ENCODE data around the gene NPHS1. TPM values are rescaled to one million over a fixed set of nuclear protein-coding genes. Genes with fewer than 3 reads are reported as not detected.

Gene NPHS1
- total and polyA plus RNA-seq, 2 of the 8 experiments (the other 6 are each of a cell fraction or from before 2014, with no cell fraction given): 1.3 to 1.4 TPM

DNA sequence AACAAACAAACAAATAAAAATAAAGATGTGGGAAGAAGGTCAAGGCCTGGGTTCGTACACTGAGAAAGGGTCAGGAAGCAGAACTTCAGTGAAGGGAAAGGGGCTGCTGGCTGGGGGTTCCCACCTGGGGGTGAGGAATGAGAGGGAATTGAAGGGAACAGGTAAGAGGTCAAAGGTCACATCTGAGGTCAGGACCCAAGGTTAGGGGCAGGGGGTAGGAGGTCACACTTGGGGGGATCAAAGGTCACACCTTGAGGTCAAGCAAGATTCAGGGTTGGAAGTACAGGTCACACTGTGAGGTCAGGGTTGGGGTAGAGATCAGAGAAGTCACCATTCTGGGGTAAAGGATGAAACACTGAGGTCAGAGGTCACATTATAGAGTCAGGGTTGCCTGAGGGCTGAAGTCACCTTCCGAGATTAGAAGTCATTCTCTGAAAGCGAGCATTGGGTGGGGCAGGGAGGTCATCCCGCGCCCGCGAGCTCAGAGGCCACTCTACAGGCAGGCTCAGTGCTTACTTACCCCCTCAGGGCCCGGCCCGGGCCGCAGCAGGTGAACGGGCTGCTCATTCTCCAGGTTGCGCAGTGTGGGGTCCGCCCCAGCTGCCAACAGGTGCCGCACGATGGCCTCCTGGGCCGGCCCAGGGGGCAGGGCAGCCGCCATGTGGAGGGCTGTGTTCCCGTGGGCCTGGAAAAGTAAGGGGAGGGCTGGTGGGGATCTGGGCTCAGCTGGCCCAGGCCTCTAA, 37.2 kb upstream of the NPHS1 start (continued):
- no peak for TF ChIP-seq ATF2 (IDR thresholded peaks at IDR 0.05; ENCODE audit: low read length)
- TF ChIP-seq RNF2 (IDR thresholded peaks at IDR 0.05; ENCODE audit: borderline replicate concordance, low read depth, low read length, missing control alignments, poor library complexity, severe bottlenecking): no peak
- no peak for TF ChIP-seq HDAC2 (IDR thresholded peaks at IDR 0.05; ENCODE audit: borderline replicate concordance in 1 of 2, low read depth in 2 of 2, low read length in 2 of 2)
- TF ChIP-seq, protein P1, sequence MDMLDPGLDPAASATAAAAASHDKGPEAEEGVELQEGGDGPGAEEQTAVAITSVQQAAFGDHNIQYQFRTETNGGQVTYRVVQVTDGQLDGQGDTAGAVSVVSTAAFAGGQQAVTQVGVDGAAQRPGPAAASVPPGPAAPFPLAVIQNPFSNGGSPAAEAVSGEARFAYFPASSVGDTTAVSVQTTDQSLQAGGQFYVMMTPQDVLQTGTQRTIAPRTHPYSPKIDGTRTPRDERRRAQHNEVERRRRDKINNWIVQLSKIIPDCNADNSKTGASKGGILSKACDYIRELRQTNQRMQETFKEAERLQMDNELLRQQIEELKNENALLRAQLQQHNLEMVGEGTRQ (IDR thresholded peaks at IDR 0.05; ENCODE audit: low read length): no peak
- TF ChIP-seq RBBP5 (IDR thresholded peaks at IDR 0.05; ENCODE audit: borderline replicate concordance, low read depth, low read length): no peak
- no peak for TF ChIP-seq HDAC6 (IDR thresholded peaks at IDR 0.05; ENCODE audit: low read depth, low read length)
- TF ChIP-seq, protein P2, sequence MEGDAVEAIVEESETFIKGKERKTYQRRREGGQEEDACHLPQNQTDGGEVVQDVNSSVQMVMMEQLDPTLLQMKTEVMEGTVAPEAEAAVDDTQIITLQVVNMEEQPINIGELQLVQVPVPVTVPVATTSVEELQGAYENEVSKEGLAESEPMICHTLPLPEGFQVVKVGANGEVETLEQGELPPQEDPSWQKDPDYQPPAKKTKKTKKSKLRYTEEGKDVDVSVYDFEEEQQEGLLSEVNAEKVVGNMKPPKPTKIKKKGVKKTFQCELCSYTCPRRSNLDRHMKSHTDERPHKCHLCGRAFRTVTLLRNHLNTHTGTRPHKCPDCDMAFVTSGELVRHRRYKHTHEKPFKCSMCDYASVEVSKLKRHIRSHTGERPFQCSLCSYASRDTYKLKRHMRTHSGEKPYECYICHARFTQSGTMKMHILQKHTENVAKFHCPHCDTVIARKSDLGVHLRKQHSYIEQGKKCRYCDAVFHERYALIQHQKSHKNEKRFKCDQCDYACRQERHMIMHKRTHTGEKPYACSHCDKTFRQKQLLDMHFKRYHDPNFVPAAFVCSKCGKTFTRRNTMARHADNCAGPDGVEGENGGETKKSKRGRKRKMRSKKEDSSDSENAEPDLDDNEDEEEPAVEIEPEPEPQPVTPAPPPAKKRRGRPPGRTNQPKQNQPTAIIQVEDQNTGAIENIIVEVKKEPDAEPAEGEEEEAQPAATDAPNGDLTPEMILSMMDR (IDR thresholded peaks at IDR 0.05; ENCODE audit: control extremely low read depth in 1 of 3, insufficient read depth in 1 of 3, low read depth in 1 of 3, low read length in 3 of 3): no peak
